ENCODE data around the gene LGR4. TPM values are rescaled to one million over a fixed set of nuclear protein-coding genes. Genes with fewer than 3 reads are reported as not detected.

The LGR4 gene
- total and polyA plus RNA-seq, 2 of the 4 experiments (the other 2 are of a cell fraction), result 2.9 to 6.8 TPM

DNA sequence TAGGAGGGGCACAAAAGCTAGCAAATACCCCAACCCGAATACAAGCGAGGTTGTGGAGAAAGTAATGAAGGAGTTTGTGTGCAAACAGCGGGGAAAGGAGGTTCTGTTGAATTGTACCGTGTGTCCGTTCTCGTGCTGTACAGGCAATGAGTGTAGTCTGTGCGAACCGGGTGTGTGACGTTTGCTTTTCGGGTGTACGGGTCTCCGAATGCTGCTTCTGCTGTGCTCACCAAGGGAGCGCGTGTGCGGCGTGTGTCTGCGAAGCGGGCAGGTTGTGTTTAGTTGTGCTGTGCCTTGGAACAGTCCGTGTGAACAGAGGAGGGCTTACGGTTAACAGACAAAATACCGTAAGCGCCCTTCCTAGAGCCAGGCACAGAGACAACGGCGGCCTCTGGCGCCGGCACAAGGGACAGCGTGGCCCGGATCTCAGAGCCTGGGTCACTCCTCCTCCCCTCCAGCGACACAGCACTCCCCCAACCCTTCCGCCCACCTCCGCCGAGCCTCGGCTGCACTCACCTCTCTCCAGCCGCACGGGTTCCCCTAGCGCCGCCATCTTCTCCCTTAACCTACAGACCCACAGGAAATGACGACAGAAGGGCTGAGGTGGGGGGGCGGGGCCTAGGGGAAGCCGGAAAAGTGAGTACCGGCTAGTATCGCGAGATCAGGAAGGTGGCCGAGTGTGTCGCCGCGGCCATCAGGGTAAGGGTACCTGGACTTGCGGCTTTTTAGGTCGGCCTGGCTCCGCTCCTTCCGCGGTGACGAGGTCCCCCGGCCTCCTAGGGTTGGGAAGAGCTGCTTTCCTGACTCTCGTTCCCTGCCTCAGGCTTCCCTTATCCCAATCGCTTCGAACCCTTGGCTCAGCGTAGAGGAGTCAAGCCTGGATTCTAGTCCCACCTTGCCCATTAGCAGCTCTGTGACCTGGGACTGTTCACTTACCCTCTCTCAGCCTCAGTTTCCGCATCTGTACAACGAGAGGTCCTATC, 33.9 kb upstream of the LGR4 start, which contains the start of gene LIN7C:
TSS of gene LIN7C (minus strand) at position 570 of the 983 bp plus-strand sequence. CDS start at position 553, 17 bp downstream.
- ChIA-PET CTCF (interaction anchor here (0.7 to 1.0 kb wide), 2 partner anchors 9 to 11 kb away, joined by 3 to 6 read pairs; no protein-coding TSS in a partner anchor), POLR2A (ENCODE audit: unreplicated experiment) (interaction anchor here (0.9 kb wide), 1 partner anchor 187 kb away, joined by 3 read pairs; no protein-coding TSS in a partner anchor)
- H2BK15ac ChIP-seq (ENCODE audit: low read depth, low read length), result peak within 1 kb of the TSS; percentile 69; the same call in 2 of the 3 replicates
- DNase-seq (peak; percentile 92), ATAC-seq (ENCODE audit: low read depth) (peak; percentile 95)
- TSS peak; percentile 72 for BruUV-seq (replicated peaks)
- H3K23ac ChIP-seq (ENCODE audit: low read depth, low read length), result peak within 1 kb of the TSS; percentile 87
- H4K5ac ChIP-seq (ENCODE audit: low read depth, low read length), result peak within 1 kb of the TSS; percentile 93
- in situ Hi-C loops (cut with MboI; ENCODE audit: low sequenced_read_pairs), result loop anchor here (25.0 kb wide), 1 partner anchor 1831 kb away; no protein-coding TSS in a partner anchor
- WGBS, 2 experiments (ENCODE audit: extremely low coverage in 2 of 2, insufficient read length in 1 of 2), result 0% methylated on average over 17 of the region's 60 CpGs; no CpG with 5 or more reads in 1 of the 2 experiments
- H4K91ac ChIP-seq (ENCODE audit: insufficient read depth, low read depth, low read length), result peak within 1 kb of the TSS; percentile 95
- peaks cover 26 to 43% of the 10 kb centered on the region in 2 experiments for H3K79me1 ChIP-seq (ENCODE audit: low read depth in 1 of 2, low read length in 2 of 2)
- intact Hi-C loops (cut with micrococcal nuclease), result loop anchor here (2.0 to 10.0 kb wide), 2 partner anchors 142 to 1828 kb away; no protein-coding TSS in a partner anchor
- H3K9ac ChIP-seq (ENCODE audit: low read depth, low read length), result peak within 1 kb of the TSS; percentile 97
- no peaks in the 10 kb centered on the region for H3K9me3 ChIP-seq (ENCODE audit: control insufficient read depth, insufficient read depth, low read length)
- H4K8ac ChIP-seq (ENCODE audit: low read depth in 2 of 2, low read length in 2 of 2), result peak within 1 kb of the TSS; percentile 99 to 100
- H2BK5ac ChIP-seq (ENCODE audit: low read depth, low read length, poor library complexity, severe bottlenecking), result peak within 1 kb of the TSS; percentile 70
- peak within 1 kb of the TSS; percentile 98 for H3K4ac ChIP-seq (ENCODE audit: low read depth, low read length)
- peaks cover 2% of the 10 kb centered on the region; the same call in 1 of the 2 replicates for H3K4me1 ChIP-seq (ENCODE audit: control insufficient read depth, insufficient read depth, low read length)
- peaks cover 21% of the 10 kb centered on the region; the same call in 1 of the 2 replicates for H4K20me1 ChIP-seq (ENCODE audit: insufficient read depth, low read length)
- H2AK5ac ChIP-seq (ENCODE audit: low read depth, low read length), result peak within 1 kb of the TSS; percentile 95
- H2BK20ac ChIP-seq (ENCODE audit: low read depth, low read length), result peak within 1 kb of the TSS; percentile 31; the same call in 1 of the 2 replicates
- H2BK120ac ChIP-seq (ENCODE audit: low read depth, low read length), result peak within 1 kb of the TSS; percentile 71
- H3K27me3 ChIP-seq (ENCODE audit: control insufficient read depth, insufficient read depth, low read length), result no peaks in the 10 kb centered on the region
- H3K18ac ChIP-seq (ENCODE audit: low read depth, low read length), result peak within 1 kb of the TSS; percentile 74
- no peaks in the 10 kb centered on the region for H3K9me1 ChIP-seq (ENCODE audit: insufficient read depth, low read length)
- TF ChIP-seq USF2 (IDR thresholded peaks at IDR 0.05; ENCODE audit: low read depth, low read length), result no peak
- TF ChIP-seq POLR2A (IDR thresholded peaks at IDR 0.05; ENCODE audit: low read depth, low read length), result peak; percentile 95
- TF ChIP-seq MXI1 (IDR thresholded peaks at IDR 0.05; ENCODE audit: borderline replicate concordance, low read depth, low read length), result no peak
- TF ChIP-seq MAFK (IDR thresholded peaks at IDR 0.05; ENCODE audit: low read depth, low read length), result no peak
- TF ChIP-seq MAZ (IDR thresholded peaks at IDR 0.05; ENCODE audit: borderline replicate concordance, low read depth, low read length), result peak; percentile 32; the same call in 1 of the 2 replicates
- no peak for TF ChIP-seq RFX5 (IDR thresholded peaks at IDR 0.05; ENCODE audit: low read depth, low read length)
- TF ChIP-seq CTCF (conservative IDR thresholded peaks at IDR 0.05; ENCODE audit: low read depth, low read length), result 0 out of 2 replicates have a peak, but pooled peaks have one; percentile 2
- no peak for TF ChIP-seq FOS (IDR thresholded peaks at IDR 0.05; ENCODE audit: low read depth, low read length)
- peak within 1 kb of the TSS; percentile 80 for H2AK9ac ChIP-seq (replicated peaks; ENCODE audit: low read depth, low read length, poor library complexity)
- no peaks in the 10 kb centered on the region for H3K36me3 ChIP-seq (ENCODE audit: control insufficient read depth, insufficient read depth, low read length)
- peak within 1 kb of the TSS; percentile 96 for H2AFZ ChIP-seq (replicated peaks; ENCODE audit: low read length, poor library complexity)
- dilution Hi-C loops (cut with HindIII; ENCODE audit: low sequenced_read_pairs, unreplicated experiment), result no loop called here
- peak within 1 kb of the TSS; percentile 73 for H3K4me3 ChIP-seq (ENCODE audit: insufficient read depth, low read depth, low read length)
- peak within 1 kb of the TSS; percentile 98 for H3K14ac ChIP-seq (replicated peaks; ENCODE audit: low read depth, low read length)
- peak within 1 kb of the TSS; percentile 75 for H3K56ac ChIP-seq (ENCODE audit: extremely low read depth, insufficient read depth, low read length)
- H3K27ac ChIP-seq (ENCODE audit: insufficient read depth, low read length), result peak within 1 kb of the TSS; percentile 87
- peak within 1 kb of the TSS; percentile 95 for H3K4me2 ChIP-seq (ENCODE audit: low read depth, low read length)

All from IMR-90 (cell line).